Testis (tissue), 2 donors: ENCODE measurements around the gene ZNF740.

Experiments
- CTCF ChIP-seq, 3 experiments: fragments of 450-650 bp in 2 of 3; fragments of 200-600 bp in 1 of 3; sonication (generic) in 1 of 3; IDR thresholded peaks; one replicate each; pipeline ENCODE4 v1.5.1; 2016 to 2019; ENCODE audit warnings: antibody characterized with exemption in 3 of 3, mild to moderate bottlenecking in 2 of 3, moderate library complexity in 1 of 3
- POLR2A ChIP-seq: fragments of 450-650 bp; IDR thresholded peaks from one replicate; pipeline ENCODE4 v1.6.1; 2017; ENCODE audit warnings: antibody characterized with exemption, mild to moderate bottlenecking, moderate library complexity

GRCh38 chr12:53220694-53221202 lies 40.2 kb downstream of the ZNF740 start:
- TF ChIP-seq POLR2A, result no peak
- TF ChIP-seq CTCF (IDR thresholded peaks at IDR 0.05), result no peak
